ENCODE measurements around the gene PCNX3.

DNA sequence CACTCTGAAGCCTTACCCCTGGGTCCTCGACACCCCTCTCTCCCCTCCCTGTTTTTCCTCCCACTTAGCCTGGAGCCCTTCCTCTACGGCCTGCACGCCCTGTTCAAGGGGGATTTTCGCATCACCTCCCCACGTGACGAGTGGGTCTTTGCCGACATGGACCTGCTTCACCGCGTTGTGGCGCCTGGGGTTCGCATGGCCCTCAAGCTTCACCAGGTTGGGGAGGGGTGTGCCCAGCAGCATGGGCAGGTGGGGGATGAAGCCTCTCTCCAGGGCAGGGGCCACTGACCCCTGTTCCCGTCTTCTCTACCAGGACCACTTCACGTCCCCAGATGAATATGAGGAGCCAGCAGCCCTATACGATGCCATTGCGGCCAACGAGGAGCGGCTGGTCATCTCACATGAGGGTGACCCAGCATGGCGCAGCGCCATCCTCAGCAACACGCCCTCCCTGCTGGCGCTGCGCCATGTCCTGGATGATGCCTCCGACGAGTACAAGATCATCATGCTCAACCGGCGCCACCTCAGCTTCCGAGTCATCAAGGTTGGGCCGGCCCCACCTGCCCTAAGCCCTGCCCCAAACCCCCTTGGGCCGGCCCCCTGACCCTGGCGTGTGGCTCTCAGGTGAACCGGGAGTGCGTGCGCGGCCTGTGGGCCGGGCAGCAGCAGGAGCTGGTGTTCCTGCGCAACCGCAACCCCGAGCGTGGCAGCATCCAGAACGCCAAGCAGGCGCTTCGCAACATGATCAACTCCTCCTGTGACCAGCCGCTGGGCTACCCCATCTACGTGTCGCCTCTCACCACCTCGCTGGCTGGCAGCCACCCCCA lies 19.5 kb downstream of the PCNX3 start:
- TF ChIP-seq CTCF (conservative IDR thresholded peaks at IDR 0.05; ENCODE audit: low read length) (no peak), EZH2phosphoT487 (IDR thresholded peaks at IDR 0.05; ENCODE audit: borderline replicate concordance) (no peak)
